ENCODE data around the gene TM2D3. TPM values are rescaled to one million over a fixed set of nuclear protein-coding genes. Genes with fewer than 3 reads are reported as not detected.

The TM2D3 gene
- total RNA-seq, 1 experiment from 2014 or later: 34.9 TPM

DNA sequence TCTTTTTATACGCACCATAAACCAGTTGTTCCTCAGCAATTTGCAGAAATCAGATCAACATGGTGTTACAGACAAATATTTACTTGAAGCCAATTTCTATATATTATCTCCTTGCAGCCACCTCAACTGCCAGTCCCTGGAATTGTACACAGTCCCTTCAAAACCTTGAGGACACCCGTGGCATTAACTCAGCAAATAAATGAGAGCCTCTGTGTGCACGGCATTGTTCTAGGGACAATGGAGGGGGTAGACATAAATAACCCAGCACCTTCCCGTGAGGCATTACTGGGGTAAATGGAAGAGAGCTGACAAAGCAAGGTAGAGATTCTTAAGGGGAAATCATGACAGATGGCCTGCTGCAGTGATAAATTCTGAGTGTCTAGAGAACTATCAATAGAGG lies 12.5 kb downstream of the TM2D3 start:
- no peaks in the 10 kb centered on the region for H3K27me3 ChIP-seq (ENCODE audit: insufficient read depth, low read length)
- no peaks in the 10 kb centered on the region for H3K9me3 Mint-ChIP-seq

More for the DNA sequence above, 12.5 kb downstream of the TM2D3 start:
- Histone ChIP-seq H2BK12ac (ENCODE audit: insufficient read length, low read depth, low read length) (no peak overlapping the region), H3K4ac (ENCODE audit: low read depth, low read length) (no peak overlapping the region), H3K4me1 (ENCODE audit: insufficient read depth, low read length) (no peaks in the 10 kb centered on the region), H3K9ac (ENCODE audit: extremely low read depth, insufficient read length, low read length) (no peak overlapping the region), H3K56ac (ENCODE audit: insufficient read length, low read depth, low read length) (no peak overlapping the region), H4K91ac (ENCODE audit: insufficient read length, low read depth, low read length) (no peak overlapping the region), H3K27ac (ENCODE audit: insufficient read length, low read depth, low read length) (no peak overlapping the region), H3K79me2 (ENCODE audit: insufficient read depth, low read length) (no peaks in the 10 kb centered on the region), H2AK5ac (ENCODE audit: insufficient read length, low read length) (no peak overlapping the region), H2BK120ac (ENCODE audit: low read depth, low read length, poor library complexity, severe bottlenecking) (no peak overlapping the region), H4K20me1 (ENCODE audit: control insufficient read depth, insufficient read depth, insufficient read length) (no peaks in the 10 kb centered on the region), H2AFZ (ENCODE audit: low read length) (no peak overlapping the region), H3K79me1 (ENCODE audit: insufficient read depth, low read depth, low read length, poor library complexity, severe bottlenecking) (peaks cover 2% of the 10 kb centered on the region), H4K5ac (ENCODE audit: insufficient read length, low read depth, low read length) (no peak overlapping the region), H3K4me2 (ENCODE audit: insufficient read depth, insufficient read length, low read length) (no peak overlapping the region), H2BK5ac (ENCODE audit: insufficient read length, low read length) (no peak overlapping the region), H2BK20ac (ENCODE audit: low read depth, low read length, poor library complexity, severe bottlenecking) (no peak overlapping the region), H3K23ac (ENCODE audit: insufficient read length, low read depth, low read length) (no peak overlapping the region), H3K14ac (ENCODE audit: insufficient read depth, low read length) (no peak overlapping the region), H4K8ac (replicated peaks; ENCODE audit: insufficient read length, low read depth, low read length) (no peak overlapping the region), H3K9me3 (ENCODE audit: control insufficient read depth, low read depth, low read length) (no peaks in the 10 kb centered on the region), H3K23me2 (ENCODE audit: insufficient read length, low read depth, low read length, poor library complexity, severe bottlenecking) (no peaks in the 10 kb centered on the region), H3T11ph (ENCODE audit: low read length) (no peak overlapping the region), H2BK15ac (ENCODE audit: low read depth, low read length) (no peak overlapping the region), H3K18ac (ENCODE audit: insufficient read length, low read depth, low read length) (no peak overlapping the region)
- Mint-ChIP-seq H3K4me3 (no peak overlapping the region), H3K27ac (no peak overlapping the region), H3K27me3 (ENCODE audit: low read depth) (no peaks in the 10 kb centered on the region), H3K4me1 (peaks cover 14 to 16% of the 10 kb centered on the region in 2 experiments), H3K36me3 (ENCODE audit: insufficient read depth in 1 of 3, low read depth in 3 of 3) (peaks cover 0 to 35% (median 31%) of the 10 kb centered on the region in 3 experiments; a peak in 5 of 7 replicates)
- DNase-seq: no peak
- TF ChIP-seq, protein P1, sequence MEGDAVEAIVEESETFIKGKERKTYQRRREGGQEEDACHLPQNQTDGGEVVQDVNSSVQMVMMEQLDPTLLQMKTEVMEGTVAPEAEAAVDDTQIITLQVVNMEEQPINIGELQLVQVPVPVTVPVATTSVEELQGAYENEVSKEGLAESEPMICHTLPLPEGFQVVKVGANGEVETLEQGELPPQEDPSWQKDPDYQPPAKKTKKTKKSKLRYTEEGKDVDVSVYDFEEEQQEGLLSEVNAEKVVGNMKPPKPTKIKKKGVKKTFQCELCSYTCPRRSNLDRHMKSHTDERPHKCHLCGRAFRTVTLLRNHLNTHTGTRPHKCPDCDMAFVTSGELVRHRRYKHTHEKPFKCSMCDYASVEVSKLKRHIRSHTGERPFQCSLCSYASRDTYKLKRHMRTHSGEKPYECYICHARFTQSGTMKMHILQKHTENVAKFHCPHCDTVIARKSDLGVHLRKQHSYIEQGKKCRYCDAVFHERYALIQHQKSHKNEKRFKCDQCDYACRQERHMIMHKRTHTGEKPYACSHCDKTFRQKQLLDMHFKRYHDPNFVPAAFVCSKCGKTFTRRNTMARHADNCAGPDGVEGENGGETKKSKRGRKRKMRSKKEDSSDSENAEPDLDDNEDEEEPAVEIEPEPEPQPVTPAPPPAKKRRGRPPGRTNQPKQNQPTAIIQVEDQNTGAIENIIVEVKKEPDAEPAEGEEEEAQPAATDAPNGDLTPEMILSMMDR (conservative IDR thresholded peaks at IDR 0.05): no peak
- WGBS (ENCODE audit: extremely low coverage, insufficient read length, low lambda C conversion rate): no CpG with 5 or more reads among the region's 4 CpGs

Data from H9 (cell line).